Measurements from ENCODE around the gene ZNF330. TPM values are rescaled to one million over a fixed set of nuclear protein-coding genes. Genes with fewer than 3 reads are reported as not detected.

The ZNF330 gene
- total RNA-seq, 1 experiment from 2014 or later, result 18.9 TPM

DNA sequence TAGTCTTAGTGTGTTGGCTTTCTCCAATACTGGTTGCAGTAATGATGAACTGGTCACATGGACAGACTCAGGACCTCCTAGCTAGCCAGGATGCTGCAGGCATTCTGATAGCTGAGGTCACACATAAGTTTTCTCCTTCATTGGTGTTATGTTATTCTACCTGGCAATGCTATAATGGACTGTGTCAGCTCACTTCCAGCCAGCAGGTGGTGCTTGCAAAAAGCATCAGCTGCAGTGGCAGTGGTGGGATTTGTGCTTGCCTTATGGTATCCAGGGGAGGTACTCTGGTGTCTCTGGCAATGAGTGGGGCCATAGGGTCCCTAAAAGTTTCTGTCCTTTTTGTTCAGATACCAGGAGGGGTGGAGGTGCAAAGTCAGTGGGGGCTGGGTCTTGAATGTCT lies 33.6 kb downstream of the ZNF330 start:
- ATAC-seq (no peak), DNase-seq (ENCODE audit: low read depth, low spot score) (no peak)
- POLR2A ChIA-PET, result no interaction called here
- H3K36me3 ChIP-seq (ENCODE audit: control insufficient read depth, insufficient read depth, low read length), result no peaks in the 10 kb centered on the region
- no peaks in the 10 kb centered on the region for H3K4me1 ChIP-seq (ENCODE audit: control insufficient read depth, insufficient read depth, low read length)
- CTCF ChIA-PET, result no interaction called here
- in situ Hi-C loops (cut with HindIII; ENCODE audit: low pct_unique_long_range_greater_than_20kb, low sequenced_read_pairs), result no loop called here
- intact Hi-C loops (cut with micrococcal nuclease; ENCODE audit: unreplicated experiment), result no loop called here
- no peaks in the 10 kb centered on the region for H3K9me3 ChIP-seq (ENCODE audit: control insufficient read depth, insufficient read depth, low read depth, low read length)
- H3K4me3 ChIP-seq (ENCODE audit: low read depth in 2 of 2, low read length in 2 of 2), result no peak overlapping the region
- no peak for TF ChIP-seq SIN3A (IDR thresholded peaks at IDR 0.05; ENCODE audit: borderline replicate concordance, insufficient read depth, low read depth, low read length)
- TF ChIP-seq, protein P1, sequence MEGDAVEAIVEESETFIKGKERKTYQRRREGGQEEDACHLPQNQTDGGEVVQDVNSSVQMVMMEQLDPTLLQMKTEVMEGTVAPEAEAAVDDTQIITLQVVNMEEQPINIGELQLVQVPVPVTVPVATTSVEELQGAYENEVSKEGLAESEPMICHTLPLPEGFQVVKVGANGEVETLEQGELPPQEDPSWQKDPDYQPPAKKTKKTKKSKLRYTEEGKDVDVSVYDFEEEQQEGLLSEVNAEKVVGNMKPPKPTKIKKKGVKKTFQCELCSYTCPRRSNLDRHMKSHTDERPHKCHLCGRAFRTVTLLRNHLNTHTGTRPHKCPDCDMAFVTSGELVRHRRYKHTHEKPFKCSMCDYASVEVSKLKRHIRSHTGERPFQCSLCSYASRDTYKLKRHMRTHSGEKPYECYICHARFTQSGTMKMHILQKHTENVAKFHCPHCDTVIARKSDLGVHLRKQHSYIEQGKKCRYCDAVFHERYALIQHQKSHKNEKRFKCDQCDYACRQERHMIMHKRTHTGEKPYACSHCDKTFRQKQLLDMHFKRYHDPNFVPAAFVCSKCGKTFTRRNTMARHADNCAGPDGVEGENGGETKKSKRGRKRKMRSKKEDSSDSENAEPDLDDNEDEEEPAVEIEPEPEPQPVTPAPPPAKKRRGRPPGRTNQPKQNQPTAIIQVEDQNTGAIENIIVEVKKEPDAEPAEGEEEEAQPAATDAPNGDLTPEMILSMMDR (IDR thresholded peaks at IDR 0.05), result no peak
- TF ChIP-seq TCF7L2 (IDR thresholded peaks at IDR 0.05; ENCODE audit: low read depth, low read length), result no peak
- TF ChIP-seq REST (IDR thresholded peaks at IDR 0.05; ENCODE audit: insufficient read depth in 1 of 2, low read depth in 2 of 2, low read length in 1 of 2), result no peak
- no peak for TF ChIP-seq POLR2AphosphoS5 (IDR thresholded peaks at IDR 0.05; ENCODE audit: low read depth, low read length)
- no TSS peak for BruUV-seq (replicated peaks)
- no peaks in the 10 kb centered on the region for H3K27me3 ChIP-seq (ENCODE audit: control insufficient read depth, insufficient read depth, low read length)
- H3K27ac ChIP-seq (ENCODE audit: low read length), result no peak overlapping the region

DNA sequence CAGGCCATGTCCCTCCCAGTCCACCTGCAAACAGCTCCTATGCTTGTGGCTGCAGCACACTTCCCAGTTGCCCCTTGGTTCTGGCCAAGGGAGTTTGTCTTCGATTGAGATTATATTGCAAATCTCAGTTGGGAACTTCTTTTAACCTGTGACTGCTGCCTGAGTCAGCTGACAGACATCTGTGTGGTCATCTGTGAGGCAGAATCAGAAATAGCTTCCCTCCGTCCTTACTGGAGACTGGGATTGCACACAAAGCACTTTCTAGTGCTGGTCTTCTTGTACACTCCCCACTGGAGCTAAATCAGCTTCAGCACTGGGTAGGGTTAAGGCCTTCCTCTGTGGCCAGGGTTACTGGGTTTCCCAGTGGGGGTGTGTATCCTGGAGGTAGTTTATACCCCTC lies 34.3 kb downstream of the ZNF330 start:
- no peaks in the 10 kb centered on the region for H3K36me3 ChIP-seq (ENCODE audit: control insufficient read depth, insufficient read depth, low read length)
- DNase-seq (ENCODE audit: low read depth, low spot score) (no peak), ATAC-seq (no peak)
- in situ Hi-C loops (cut with HindIII; ENCODE audit: low pct_unique_long_range_greater_than_20kb, low sequenced_read_pairs), result no loop called here
- no peaks in the 10 kb centered on the region for H3K4me1 ChIP-seq (ENCODE audit: control insufficient read depth, insufficient read depth, low read length)
- H3K4me3 ChIP-seq (ENCODE audit: low read depth in 2 of 2, low read length in 2 of 2), result no peak overlapping the region
- intact Hi-C loops (cut with micrococcal nuclease; ENCODE audit: unreplicated experiment), result no loop called here
- H3K9me3 ChIP-seq (ENCODE audit: control insufficient read depth, insufficient read depth, low read depth, low read length), result no peaks in the 10 kb centered on the region
- no peaks in the 10 kb centered on the region for H3K27me3 ChIP-seq (ENCODE audit: control insufficient read depth, insufficient read depth, low read length)
- POLR2A ChIA-PET, result no interaction called here
- no peak overlapping the region for H3K27ac ChIP-seq (ENCODE audit: low read length)
- no TSS peak for BruUV-seq (replicated peaks)
- TF ChIP-seq TCF7L2 (IDR thresholded peaks at IDR 0.05; ENCODE audit: low read depth, low read length) (no peak), POLR2AphosphoS5 (IDR thresholded peaks at IDR 0.05; ENCODE audit: low read depth, low read length) (no peak), REST (IDR thresholded peaks at IDR 0.05; ENCODE audit: insufficient read depth in 1 of 2, low read depth in 2 of 2, low read length in 1 of 2) (no peak), SIN3A (IDR thresholded peaks at IDR 0.05; ENCODE audit: borderline replicate concordance, insufficient read depth, low read depth, low read length) (no peak)
- TF ChIP-seq, protein P1 (IDR thresholded peaks at IDR 0.05), result no peak
- CTCF ChIA-PET, result no interaction called here
